MCF 10A (cell line): ENCODE results near the gene HAP1. TPM values are rescaled to one million over a fixed set of nuclear protein-coding genes. Genes with fewer than 3 reads are reported as not detected.

Experiments
- BruUV-seq: library from RNA; stranded (reverse); fragments of 400-500 nt; replicated peaks from 2 replicates; lab custom pipeline; 2021; lab: Mats Ljungman, UMichigan
- CTCF ChIA-PET: fragments of 300-600 bp; sonication (Branson Sonifier 250); formaldehyde crosslinking; extraction: SDS; loops from one replicate; lab custom pipeline; 2021; ENCODE audit warnings: antibody characterized with exemption, inconsistent platforms; lab: Yijun Ruan, JAX
- POLR2A ChIA-PET: fragments of 300-600, 350-650 bp; sonication (Branson Sonifier 250); formaldehyde crosslinking; extraction: SDS; loops from one replicate; lab custom pipeline; 2020; ENCODE audit warnings: antibody characterized with exemption, inconsistent platforms; lab: Yijun Ruan, JAX
- DNase-seq: peaks from one replicate; pipeline ENCODE4 v3.0.0-alpha.2; 2018; ENCODE audit not compliant: unreplicated experiment
- H3K27ac Mint-ChIP-seq: one replicate; pipeline ENCODE4 v1.8.0; 2022; ENCODE audit warnings: mild to moderate bottlenecking, low read depth, mixed read lengths; ENCODE audit not compliant: unreplicated experiment
- H3K27me3 Mint-ChIP-seq: one replicate; pipeline ENCODE4 v1.8.0; 2022; ENCODE audit warnings: mixed read lengths; ENCODE audit not compliant: insufficient read depth, unreplicated experiment
- H3K36me3 Mint-ChIP-seq: one replicate; pipeline ENCODE4 v1.8.0; 2022; ENCODE audit warnings: mild to moderate bottlenecking, moderate library complexity, mixed read lengths; ENCODE audit not compliant: insufficient read depth, unreplicated experiment
- H3K4me1 Mint-ChIP-seq: one replicate; pipeline ENCODE4 v1.8.0; 2022; ENCODE audit warnings: mixed read lengths; ENCODE audit not compliant: insufficient read depth, unreplicated experiment
- H3K4me3 Mint-ChIP-seq: one replicate; pipeline ENCODE4 v1.8.0; 2022; ENCODE audit warnings: mild to moderate bottlenecking, moderate library complexity, mixed read lengths; ENCODE audit not compliant: unreplicated experiment
- H3K9me3 Mint-ChIP-seq: one replicate; pipeline ENCODE4 v1.8.0; 2022; ENCODE audit warnings: mixed read lengths; ENCODE audit not compliant: unreplicated experiment
- CTCF ChIP-seq: fragments of 200-600 bp; IDR thresholded peaks from one replicate; pipeline ENCODE4 v1.8.0; 2022; ENCODE audit warnings: antibody characterized with exemption, mild to moderate bottlenecking; ENCODE audit not compliant: unreplicated experiment
- intact Hi-C: fragments of 100-400 bp; cut with micrococcal nuclease; formaldehyde crosslinking; loops from 2 replicates; pipeline ENCODE4 v1.14.1; 2022
- total RNA-seq: library from RNA; stranded (reverse); gene quantifications from 2 replicates; pipeline ENCODE4 v1.2.3, GENCODE V29; 2022

Gene HAP1
- total RNA-seq, 1 experiment from 2014 or later, result 0.37 TPM

GRCh38 chr17:41692722-41693521 is 41.5 kb downstream of the HAP1 start:
- POLR2A ChIA-PET, result interaction anchor here (0.6 to 5.2 kb wide), 6 partner anchors 10 to 139 kb away, joined by 3 to 136 read pairs (median 4); partner anchors contain the start of gene JUP
- TF ChIP-seq CTCF, result no peak
- CTCF ChIA-PET, result interaction anchor here (0.6 to 0.7 kb wide), 2 partner anchors 302 to 1593 kb away, joined by 4 read pairs; no protein-coding TSS in a partner anchor
- Mint-ChIP-seq H3K36me3 (peaks cover 73% of the 10 kb centered on the region), H3K27ac (no peak overlapping the region), H3K9me3 (no peaks in the 10 kb centered on the region), H3K4me3 (no peak overlapping the region), H3K4me1 (peaks cover 2% of the 10 kb centered on the region), H3K27me3 (no peaks in the 10 kb centered on the region)
- intact Hi-C loops, result no loop called here
- peak; percentile 30 for DNase-seq
- no TSS peak for BruUV-seq

DNA sequence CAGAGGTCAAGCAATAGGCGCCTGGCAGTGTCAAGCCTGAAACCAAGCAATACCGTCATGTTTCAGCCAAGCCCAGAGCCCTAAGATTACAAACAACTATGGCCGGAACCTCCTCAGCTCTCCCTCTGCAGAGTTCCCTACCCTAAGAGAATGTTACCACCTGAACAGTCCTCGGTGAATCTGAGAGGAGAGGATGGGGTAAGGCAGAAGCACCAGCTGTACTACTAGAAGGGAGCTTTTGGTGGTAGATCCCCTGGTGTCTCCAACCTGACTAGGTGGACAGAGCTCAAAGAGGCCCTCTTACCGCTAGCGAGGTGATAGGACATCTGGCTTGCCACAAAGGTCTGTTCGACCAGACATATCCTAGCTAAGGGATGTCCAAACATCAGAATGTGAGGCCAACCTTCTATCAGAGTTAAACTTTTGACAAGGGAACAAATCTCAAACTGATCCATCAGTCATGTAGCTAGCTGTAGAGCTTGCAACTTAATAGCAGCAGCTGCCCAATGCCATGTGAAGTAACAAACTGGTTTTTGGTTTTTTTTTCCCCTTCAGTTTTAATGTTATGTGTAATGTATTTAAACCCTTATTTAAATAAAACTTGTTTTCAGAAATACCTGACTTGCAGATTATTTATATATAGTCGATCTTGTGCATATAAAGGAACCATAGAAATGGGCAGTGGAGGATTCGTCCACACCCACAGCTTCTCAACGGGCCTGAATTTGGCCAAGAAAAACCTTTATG is 43.2 kb downstream of the HAP1 start:
- H3K9me3 Mint-ChIP-seq, result no peaks in the 10 kb centered on the region
- H3K4me3 Mint-ChIP-seq, result peak overlapping the region; percentile 94
- intact Hi-C loops, result no loop called here
- no peak for DNase-seq
- POLR2A ChIA-PET, result interaction anchor here (0.6 to 5.2 kb wide), 16 partner anchors 12 to 1153 kb away, joined by 3 to 136 read pairs (median 4); partner anchors contain the start of genes JUP and KRT17
- no peak for TF ChIP-seq CTCF
- H3K36me3 Mint-ChIP-seq, result peaks cover 73% of the 10 kb centered on the region
- BruUV-seq, result no TSS peak
- H3K27me3 Mint-ChIP-seq, result no peaks in the 10 kb centered on the region
- CTCF ChIA-PET, result interaction anchor here (0.5 to 2.0 kb wide), 5 partner anchors 12 to 862 kb away, joined by 3 to 6 read pairs (median 4); partner anchors contain the start of gene HSD17B1
- H3K27ac Mint-ChIP-seq, result no peak overlapping the region
- peaks cover 6% of the 10 kb centered on the region for H3K4me1 Mint-ChIP-seq

GRCh38 chr17:41690497-41690896 is 43.9 kb downstream of the HAP1 start:
- no peaks in the 10 kb centered on the region for H3K9me3 Mint-ChIP-seq
- TF ChIP-seq CTCF, result no peak
- H3K4me3 Mint-ChIP-seq, result peak overlapping the region; percentile 94
- intact Hi-C loops, result no loop called here
- CTCF ChIA-PET, result interaction anchor here (0.7 to 2.0 kb wide), 6 partner anchors 12 to 802 kb away, joined by 4 to 6 read pairs (median 4); no protein-coding TSS in a partner anchor
- no peak overlapping the region for H3K27ac Mint-ChIP-seq
- H3K36me3 Mint-ChIP-seq, result peaks cover 72% of the 10 kb centered on the region
- no TSS peak for BruUV-seq
- H3K27me3 Mint-ChIP-seq, result no peaks in the 10 kb centered on the region
- peaks cover 6% of the 10 kb centered on the region for H3K4me1 Mint-ChIP-seq
- no peak for DNase-seq
- POLR2A ChIA-PET, result interaction anchor here (0.6 to 5.2 kb wide), 19 partner anchors 11 to 872 kb away, joined by 3 to 136 read pairs (median 5); partner anchors contain the start of genes ACLY, HAP1 and JUP
